ENCODE measurements around the gene SETX. TPM values are rescaled to one million over a fixed set of nuclear protein-coding genes. Genes with fewer than 3 reads are reported as not detected.
"Not testable (repeated sequence)": the region's sequence is repeated elsewhere in the genome, so short reads cannot be mapped to it uniquely, and the experiment has no call there.

SETX gene, protein sequence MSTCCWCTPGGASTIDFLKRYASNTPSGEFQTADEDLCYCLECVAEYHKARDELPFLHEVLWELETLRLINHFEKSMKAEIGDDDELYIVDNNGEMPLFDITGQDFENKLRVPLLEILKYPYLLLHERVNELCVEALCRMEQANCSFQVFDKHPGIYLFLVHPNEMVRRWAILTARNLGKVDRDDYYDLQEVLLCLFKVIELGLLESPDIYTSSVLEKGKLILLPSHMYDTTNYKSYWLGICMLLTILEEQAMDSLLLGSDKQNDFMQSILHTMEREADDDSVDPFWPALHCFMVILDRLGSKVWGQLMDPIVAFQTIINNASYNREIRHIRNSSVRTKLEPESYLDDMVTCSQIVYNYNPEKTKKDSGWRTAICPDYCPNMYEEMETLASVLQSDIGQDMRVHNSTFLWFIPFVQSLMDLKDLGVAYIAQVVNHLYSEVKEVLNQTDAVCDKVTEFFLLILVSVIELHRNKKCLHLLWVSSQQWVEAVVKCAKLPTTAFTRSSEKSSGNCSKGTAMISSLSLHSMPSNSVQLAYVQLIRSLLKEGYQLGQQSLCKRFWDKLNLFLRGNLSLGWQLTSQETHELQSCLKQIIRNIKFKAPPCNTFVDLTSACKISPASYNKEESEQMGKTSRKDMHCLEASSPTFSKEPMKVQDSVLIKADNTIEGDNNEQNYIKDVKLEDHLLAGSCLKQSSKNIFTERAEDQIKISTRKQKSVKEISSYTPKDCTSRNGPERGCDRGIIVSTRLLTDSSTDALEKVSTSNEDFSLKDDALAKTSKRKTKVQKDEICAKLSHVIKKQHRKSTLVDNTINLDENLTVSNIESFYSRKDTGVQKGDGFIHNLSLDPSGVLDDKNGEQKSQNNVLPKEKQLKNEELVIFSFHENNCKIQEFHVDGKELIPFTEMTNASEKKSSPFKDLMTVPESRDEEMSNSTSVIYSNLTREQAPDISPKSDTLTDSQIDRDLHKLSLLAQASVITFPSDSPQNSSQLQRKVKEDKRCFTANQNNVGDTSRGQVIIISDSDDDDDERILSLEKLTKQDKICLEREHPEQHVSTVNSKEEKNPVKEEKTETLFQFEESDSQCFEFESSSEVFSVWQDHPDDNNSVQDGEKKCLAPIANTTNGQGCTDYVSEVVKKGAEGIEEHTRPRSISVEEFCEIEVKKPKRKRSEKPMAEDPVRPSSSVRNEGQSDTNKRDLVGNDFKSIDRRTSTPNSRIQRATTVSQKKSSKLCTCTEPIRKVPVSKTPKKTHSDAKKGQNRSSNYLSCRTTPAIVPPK (N-terminal part only)
- 48.4 and 74.8 TPM in 2 replicates for total RNA-seq

GRCh38 chr9:132354637-132355355 is at the start of gene SETX:
SETX (minus strand) TSS chr9:132354986; CDS start chr9:132349428, 5,558 bp downstream.
- peak; percentile 96 to 98 for DNase-seq (ENCODE audit: low read depth in 2 of 2)

- DNase-seq (ENCODE audit: low read depth in 2 of 2), result peak; percentile 44 to 85
Observed at GRCh38 chr9:132404228-132404881, 49.6 kb upstream of the SETX start.

DNA sequence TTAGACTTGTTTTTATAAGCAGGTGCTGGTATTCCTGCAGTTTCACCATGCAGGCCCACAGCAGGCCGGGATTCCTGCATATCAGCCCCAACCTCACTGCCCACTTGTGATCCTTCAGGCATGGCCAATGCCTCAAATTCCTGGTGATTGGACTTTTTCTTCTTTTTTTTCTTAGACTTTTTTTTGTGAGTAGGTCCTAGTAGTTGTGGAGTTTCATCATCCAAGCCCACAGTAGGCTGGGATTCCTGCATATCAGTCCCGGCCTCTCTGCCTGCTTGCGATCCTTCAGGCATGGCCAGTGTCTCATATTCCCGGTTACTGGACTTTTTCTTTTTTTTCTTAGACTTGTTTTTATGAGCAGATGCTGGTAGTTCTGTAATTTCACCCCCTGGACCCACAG is 47.0 kb upstream of the SETX start:
- no peak for DNase-seq (ENCODE audit: low read depth in 2 of 2)

- DNase-seq (ENCODE audit: low read depth in 2 of 2), result no peak
Observed at GRCh38 chr9:132395560-132395959, 40.8 kb upstream of the SETX start.

DNA sequence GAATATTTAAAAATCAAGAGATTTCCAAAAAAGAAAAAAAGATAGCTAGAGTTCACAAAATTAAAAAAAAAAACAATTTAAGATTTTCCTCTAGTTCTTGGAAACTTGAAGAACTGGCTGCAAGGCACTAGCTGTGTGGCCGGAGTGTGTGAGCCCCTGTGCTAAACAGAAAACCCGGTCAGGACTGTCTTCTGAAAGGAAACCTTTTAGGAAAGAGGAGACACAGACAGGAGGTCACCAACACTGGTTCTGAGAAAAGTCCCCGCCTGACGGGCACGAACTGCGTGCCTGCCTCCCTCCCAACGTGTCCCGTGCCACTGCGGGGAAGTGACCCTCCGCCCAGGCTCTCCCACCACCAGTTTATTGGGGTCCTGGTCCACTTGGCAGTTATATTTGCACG is 36.7 kb upstream of the SETX start:
- no peak for DNase-seq (ENCODE audit: low read depth in 2 of 2)

- no peak for DNase-seq (ENCODE audit: low read depth in 2 of 2)
Observed at GRCh38 chr9:132390966-132391365, 36.2 kb upstream of the SETX start.

- no peak for DNase-seq (ENCODE audit: low read depth in 2 of 2)
Observed at GRCh38 chr9:132387133-132387532, 32.3 kb upstream of the SETX start.

- no peak for DNase-seq (ENCODE audit: low read depth in 2 of 2)
Observed at GRCh38 chr9:132384376-132384775, 29.6 kb upstream of the SETX start.

DNA sequence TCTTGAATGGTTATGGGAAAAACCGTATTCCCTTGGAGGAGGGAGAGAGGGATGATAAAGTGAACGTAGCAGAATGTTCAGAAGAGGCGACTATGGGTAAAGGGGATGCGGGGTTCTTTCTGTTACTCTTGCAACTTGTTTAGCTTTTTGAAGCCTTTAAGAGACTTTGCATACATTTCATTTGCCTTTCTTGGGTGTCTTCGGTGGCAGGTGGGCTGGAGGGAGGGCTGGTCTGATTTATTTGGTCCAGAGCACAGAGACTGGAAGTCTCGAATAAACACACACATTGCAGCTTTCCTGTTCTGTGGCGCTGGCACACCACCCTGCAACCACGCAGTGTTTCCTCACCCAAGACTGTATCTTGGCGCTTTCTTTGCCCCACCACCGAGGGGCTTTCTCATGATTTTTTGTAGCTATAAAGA is 28.7 kb upstream of the SETX start:
- peak in 1 of 2 donors; percentile 48 for DNase-seq (ENCODE audit: low read depth in 2 of 2)

DNA sequence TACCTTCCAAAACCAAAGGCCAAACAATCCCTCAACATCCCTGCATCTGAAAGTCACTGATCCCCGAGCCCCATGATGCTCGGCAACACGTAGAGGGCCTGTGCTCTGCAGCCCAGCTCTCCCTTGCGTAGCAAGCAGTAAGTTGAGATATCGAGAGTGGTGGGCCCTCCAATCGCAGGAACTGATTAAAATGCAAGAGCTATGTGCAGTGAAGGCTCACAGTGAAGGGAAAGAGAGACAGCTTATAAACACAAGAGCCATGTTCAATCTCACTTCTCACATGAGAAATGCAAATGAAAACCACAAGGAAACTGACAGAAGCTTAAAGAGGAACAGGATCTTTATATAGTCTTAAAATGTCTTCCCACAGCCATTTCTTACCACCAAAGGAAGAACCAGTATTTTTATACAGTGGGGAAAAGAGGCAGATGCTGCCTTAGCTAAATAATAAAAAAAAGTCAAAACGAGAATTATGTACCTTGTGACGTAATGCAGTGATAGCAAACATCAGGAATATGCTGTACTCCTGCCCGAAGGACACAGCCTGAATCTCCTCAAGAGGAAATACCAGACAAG is 27.3 kb upstream of the SETX start:
- DNase-seq (ENCODE audit: low read depth in 2 of 2), result no peak

DNA sequence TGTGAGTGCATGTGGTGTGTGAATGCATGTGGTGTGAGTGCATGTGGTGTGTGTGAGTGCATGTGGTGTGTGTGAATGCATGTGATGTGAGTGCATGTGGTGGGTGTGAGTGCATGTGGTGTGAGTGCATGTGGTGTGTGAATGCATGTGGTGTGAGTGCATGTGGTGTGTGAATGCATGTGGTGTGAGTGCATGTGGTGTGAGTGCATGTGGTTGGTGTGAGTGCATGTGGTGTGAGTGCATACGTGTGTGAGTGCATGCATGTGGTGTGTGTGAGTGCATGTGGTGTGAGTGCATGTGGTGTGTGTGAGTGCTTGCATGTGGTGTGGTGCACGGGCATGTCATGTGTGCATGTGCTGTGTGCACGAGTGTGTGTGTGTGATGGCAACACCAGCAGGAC is 23.6 kb upstream of the SETX start:
- DNase-seq (ENCODE audit: low read depth in 2 of 2), result not testable (repeated sequence)

- not testable (repeated sequence) for DNase-seq (ENCODE audit: low read depth in 2 of 2)
Observed at GRCh38 chr9:132377769-132378168, 23.0 kb upstream of the SETX start.

GRCh38 chr9:132372177-132373095 is 17.6 kb upstream of the SETX start:
- DNase-seq (ENCODE audit: low read depth in 2 of 2), result peak; percentile 93 to 98

- no peak for DNase-seq (ENCODE audit: low read depth in 2 of 2)
Observed at GRCh38 chr9:132370592-132370991, 15.8 kb upstream of the SETX start.

- DNase-seq (ENCODE audit: low read depth in 2 of 2), result peak; percentile 18 to 39
Observed at GRCh38 chr9:132369421-132369820, 14.6 kb upstream of the SETX start.

- no peak for DNase-seq (ENCODE audit: low read depth in 2 of 2)
Observed at GRCh38 chr9:132367613-132368313, 13.0 kb upstream of the SETX start.

- no peak for DNase-seq (ENCODE audit: low read depth in 2 of 2)
Observed at GRCh38 chr9:132366481-132366880, 11.7 kb upstream of the SETX start.

- peak in 1 of 2 donors; percentile 29 for DNase-seq (ENCODE audit: low read depth in 2 of 2)
Observed at GRCh38 chr9:132365986-132366385, 11.2 kb upstream of the SETX start.
